ENCODE results near the gene TUB.

The TUB gene

DNA sequence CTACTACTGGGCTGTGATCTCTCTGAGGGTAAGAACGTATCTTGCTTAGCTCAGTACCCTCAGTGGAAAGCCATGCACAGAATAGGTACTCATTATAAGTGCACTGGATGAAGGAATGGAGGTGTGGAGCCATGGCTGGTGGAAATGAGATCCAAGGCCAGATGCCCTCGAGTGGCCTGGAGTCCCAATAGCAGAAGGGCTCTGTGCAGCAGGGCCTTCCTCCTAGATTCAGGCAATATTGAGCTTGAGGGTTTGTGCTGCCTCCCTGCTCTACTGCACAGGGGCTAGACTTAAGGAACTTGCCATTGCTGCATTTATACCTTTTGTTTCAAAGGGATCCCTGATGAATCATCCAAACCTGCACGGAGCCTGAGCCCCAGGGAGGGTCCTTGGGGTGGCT lies 33.6 kb upstream of the TUB start:
- DNase-seq (ENCODE audit: low read depth) = no peak

DNA sequence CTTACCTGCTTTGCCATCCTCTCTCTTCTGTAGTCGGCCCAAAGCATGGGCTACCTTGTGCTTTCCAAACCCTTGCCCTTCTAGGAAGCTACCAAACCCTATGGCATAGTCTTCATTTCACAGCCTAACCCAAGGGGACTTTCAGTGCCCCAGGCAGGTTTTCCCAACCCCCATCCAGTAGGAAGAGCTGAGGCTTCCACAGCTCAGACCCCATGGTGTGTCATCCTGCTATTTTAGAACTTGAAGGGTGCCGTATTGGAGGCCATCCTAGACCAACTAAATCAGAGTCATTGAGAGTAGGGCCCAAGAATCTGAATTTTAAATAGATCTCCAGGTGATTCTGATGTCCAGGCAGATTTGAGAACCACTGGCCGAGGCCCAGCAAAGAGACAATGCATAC lies 31.9 kb upstream of the TUB start:
- no peak for DNase-seq (ENCODE audit: low read depth)

DNA sequence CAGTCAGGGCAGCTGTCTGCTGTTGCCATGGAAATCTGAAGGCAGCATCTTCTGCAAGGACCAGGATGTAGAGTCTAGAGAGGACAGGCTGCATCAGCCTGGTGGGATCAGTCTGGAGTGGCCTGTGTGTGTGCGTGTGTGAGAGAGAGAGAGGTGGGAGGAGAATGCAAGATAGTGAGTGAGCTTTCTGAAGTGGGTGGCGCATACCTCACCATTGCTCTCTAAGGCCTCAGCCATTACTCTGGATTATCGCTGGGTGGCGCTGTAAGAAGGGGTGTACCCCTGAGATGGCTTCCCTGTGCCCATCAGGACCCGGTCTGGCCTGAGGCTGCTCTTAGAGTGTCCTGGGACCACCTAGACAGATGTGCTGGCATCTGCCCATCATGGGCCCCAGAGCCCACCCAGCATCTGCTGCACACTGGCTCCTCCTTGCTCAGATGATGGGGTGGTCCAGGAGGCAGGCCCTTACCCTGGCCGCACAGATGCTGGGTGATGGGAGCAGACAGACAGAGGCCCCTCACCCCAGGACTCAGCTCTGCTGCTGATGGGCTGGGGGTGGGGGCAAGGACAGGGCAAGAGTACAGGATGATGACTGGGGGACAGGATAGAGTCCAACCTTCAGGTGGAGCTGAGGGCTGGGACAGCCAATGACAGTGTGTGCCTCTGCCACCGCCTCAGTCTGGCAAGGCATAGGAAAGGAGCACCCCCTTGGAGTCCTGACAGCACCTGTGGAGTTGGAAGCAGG lies 25.7 kb upstream of the TUB start:
- DNase-seq (ENCODE audit: low read depth) = no peak

DNA sequence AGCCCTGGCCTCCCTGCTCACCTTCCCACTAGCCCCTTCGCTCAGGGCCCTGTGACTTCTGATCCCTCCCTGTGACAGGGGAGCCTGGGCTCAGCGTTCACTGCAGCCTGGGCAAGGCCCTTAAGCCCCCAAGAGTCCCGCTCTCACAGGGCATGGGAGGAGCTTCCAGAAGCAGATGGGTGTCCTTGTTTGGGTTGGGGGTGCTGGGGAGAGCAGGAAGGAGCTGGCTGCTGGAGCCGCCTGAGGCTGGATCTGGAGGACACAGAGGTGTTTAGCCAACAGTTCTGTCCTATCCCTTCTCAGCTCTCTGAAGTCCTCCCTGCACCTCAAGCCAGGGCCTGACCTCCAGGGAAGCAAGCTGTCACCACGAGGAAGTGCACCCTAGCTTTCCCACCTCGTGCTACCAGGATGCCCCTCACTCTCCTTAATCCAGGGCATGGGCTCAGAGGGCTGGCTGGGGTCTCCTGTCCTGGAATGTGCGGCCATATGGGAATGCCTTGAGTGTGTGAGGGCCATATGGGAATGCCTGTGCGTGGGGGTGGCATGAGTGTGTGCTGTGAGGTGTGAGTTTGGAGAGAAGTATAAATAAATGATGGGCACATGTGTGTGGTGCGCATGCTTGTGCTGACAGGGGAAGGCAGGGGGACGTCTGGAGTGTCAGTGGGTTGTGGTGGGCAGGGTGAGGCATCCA lies 25.0 kb upstream of the TUB start:
- no peak for DNase-seq (ENCODE audit: low read depth)

DNA sequence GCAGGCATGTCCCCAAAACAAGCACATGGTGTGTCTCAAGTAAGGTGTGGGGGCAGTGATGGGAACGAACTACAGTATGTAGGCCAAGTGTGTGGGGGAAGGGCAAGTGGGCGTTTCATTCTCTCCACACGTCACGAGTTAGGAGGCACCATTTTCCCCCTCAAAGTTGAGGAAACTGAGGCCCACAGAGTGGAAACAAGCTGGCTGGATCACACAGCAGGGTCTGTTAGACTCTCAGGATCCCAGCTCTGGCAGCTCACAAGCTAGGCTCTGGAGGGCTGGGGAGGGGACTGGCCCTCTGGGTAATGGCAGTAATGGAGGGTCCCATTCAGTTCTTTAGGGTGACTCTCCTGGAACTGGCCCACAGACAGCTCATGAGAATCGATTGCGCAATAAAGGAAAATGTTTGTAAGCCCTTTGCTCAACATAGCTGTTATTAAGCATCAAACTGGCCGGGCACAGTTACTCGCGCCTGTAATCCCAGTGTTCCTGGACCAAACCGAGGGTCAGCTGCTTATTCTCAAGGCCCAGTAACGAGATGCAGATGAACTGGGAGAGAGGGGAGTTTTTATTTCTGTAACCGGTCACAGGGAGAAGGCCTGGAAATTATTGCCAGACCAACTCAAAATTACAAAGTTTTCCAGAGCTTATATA lies 24.1 kb upstream of the TUB start:
- DNase-seq (ENCODE audit: low read depth) = peak; percentile 82

DNA sequence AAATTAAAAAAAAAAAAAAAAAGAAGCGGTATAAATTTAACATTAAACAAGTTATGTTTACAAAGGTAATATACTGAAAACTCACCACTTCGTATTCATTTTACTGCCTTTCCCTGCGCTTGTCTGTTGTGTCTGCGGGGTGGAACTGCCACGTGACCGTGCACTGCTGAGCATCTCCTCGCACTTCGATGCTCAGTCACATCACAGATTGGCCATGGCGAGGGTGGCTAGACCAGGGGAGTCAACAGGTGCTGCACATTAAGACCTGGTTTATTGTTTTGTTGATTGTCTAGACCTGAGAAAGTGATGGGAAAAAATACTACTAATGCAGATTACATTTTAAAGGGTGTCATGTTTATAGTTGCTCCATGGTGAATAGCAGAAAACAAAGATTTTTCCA lies 22.8 kb upstream of the TUB start:
- no peak for DNase-seq (ENCODE audit: low read depth)

DNA sequence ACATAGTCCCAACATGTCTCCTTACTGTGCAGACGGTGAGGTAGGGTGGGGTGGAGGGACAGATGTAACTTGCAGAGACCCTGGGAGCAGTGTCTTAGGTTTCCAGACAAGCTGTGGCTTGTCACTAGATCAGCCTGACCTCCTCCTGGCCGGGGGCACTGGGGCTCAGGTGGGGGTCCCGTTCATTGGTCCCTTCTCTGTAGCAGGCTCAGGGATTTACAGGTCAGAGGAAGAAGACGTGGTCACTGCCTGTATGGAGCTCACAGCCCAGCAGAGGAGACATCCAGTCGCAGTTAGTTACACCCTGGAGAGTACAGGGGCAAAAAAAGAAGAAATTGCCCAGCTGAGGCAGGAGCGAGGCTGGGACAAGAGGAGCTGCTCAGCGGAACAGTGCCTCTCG lies 22.0 kb upstream of the TUB start:
- no peak for DNase-seq (ENCODE audit: low read depth)

DNA sequence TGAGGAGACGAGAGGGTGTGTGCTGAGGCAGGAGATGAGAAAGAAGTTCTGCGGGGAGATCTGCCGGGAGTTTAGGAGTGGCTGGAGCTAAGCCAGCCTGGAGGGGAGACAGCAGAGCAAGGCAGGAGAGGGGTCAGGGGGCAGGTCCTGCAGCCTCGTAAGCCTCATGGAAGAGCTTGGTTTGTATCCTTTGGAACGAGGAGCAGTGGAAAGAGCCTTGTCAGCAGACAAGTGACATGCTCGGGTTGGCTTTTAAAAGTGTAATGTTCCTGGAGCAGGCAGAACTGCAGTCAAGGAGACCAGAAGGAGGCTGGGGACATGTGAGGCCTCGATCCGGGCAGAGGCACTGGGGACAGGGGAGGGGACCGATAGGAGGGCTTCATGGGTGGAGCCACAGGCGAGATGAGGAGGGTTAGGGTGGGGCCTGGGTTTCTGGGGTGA lies 21.4 kb upstream of the TUB start:
- DNase-seq (ENCODE audit: low read depth) = no peak

DNA sequence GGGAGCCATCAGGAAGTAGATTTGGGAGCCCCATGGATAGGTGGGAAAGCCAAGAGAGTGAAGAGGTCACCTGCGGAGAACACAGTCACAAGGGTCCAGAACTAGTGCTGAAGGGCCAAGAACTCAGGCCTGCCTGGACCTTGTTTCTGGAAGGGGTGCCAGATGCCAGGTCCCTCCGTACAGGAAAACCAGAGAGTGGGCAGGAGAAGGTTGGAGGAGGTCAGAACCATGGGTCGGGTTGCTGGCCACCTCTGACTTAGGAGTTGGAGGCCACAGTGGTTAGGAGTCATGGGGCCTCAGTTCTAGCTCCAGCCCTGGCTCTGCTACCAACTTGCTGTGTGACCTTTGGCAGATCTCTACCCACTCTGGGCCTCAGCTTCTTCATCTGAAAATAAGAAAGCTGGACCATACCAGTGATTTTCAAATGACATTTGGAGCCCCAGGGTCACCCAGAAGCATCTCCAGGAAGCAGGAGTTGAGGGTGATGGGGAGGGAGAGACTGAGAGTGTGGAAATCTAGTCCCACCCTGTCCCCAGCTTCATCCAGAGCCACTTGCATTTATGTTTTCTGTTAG lies 20.8 kb upstream of the TUB start:
- DNase-seq (ENCODE audit: low read depth) = no peak

DNA sequence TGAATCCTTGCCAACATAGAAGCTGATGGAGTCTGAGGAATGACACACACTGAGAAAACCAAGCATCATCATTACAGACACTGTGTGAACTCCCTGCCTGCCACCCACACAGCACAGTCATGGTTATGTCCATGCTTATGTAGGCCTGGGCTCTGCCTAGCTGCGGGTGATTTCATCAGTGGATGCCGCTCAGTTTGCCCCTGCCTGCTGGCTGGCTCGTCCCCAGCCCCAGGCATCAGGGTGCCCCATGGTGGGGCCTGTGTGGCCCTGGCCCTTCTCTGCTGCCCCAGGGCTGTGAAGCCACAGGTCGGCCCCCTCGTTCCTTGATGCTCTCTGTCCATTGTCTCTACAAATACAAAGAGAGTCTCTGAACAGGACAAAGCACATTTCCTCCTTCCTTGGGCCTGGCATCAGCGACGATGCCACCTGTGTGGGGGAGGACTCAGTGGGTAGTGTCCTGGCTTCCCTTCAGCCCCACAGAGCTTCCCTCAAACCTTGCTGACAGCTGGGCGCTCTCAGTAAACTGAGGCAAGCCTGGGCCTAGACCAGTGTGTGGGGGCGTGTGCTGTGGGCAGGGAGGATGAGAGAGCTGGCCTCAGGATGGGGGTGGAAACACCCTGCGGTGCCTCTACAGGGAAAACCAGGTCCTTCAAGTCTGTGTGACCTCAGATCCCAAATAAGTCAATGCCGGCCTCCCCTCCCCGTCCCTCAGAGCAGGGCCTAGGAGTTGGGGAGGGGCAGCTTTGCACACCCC lies 20.0 kb upstream of the TUB start:
- peak; percentile 42 for DNase-seq (ENCODE audit: low read depth)

DNA sequence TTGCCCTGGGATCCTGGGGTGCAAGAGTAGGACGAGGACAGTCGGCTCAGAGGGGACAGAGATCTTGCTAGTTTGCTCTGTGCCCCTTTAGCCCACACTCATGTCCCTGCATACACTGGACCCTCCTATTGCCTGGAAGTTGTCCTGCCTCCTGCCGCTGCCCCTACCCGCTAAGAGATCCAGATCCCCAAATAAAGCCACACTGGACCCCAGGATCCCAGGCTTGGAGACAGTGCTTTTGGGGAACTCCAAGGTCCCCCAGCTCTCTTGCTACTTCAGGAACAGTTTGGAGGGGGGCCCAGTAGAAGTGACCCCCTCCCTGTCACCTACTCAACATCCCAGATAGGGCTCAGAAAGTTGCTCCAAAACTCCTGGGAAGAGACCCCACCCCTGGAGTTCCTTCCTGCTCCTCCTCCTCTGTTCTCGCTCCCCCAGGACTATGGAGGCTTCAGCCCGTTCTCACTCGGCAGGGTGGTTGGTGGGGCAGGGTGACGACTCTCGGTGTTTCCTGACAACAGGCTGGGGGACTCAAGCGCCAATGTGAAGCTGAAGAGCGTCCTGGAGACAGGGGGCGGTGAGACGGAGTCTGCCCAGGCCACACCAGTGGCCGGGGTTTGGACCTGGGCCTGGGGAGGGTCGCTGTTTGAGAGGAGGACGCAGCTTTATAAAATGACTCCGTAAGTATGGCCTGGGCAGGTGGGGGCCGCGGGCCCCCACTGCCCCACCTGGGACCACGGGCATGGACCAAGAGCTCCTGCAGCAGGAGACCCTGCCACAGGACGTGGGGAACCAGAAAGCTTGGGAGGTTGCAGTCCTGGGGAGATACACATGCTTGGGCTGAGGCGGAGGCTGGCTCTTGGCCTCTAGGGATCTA lies 19.2 kb upstream of the TUB start:
- DNase-seq (ENCODE audit: low read depth) = no peak

DNA sequence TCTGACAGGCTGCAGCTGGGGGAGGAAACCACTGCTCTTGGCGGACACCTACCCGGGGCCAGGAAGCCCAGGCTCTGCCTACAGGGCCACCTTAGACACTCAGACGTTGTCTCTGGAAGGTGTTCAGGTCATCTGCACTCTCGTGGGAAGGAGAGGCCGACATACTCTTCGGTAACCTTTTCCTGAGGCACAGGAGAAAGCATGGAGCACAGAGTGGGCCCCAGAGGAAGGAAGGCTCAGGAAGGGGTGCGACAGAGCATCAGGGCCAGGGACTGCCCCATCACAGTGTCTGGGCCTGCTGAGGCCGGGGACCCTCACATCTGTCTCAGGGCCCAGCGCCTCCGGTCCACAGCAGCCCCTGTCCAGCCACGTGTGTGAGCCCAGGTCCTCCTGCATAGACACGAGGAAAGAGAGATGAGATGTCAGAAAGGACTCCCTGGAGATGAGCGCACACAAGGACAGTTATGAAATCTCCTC lies 18.2 kb upstream of the TUB start:
- no peak for DNase-seq (ENCODE audit: low read depth)

DNA sequence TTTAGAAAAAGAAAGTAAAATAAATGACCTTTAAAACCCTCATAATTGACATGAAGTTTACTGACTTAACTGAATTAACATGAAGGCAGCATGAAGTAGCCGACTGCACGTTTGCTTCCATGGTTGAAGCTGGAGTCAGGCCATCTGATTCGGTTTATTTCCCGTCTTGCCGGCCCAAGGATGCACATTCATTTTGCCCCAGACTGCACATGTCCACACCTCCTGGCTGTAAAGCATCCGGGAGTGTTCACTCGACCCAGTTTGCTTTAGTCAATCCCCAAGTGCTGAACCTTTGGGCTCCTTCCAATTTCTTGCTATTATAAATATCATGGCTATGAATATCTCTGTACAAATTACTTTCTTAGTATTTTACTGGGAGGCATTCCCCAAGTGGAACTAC lies 17.7 kb upstream of the TUB start:
- peak; percentile 72 for DNase-seq (ENCODE audit: low read depth)

DNA sequence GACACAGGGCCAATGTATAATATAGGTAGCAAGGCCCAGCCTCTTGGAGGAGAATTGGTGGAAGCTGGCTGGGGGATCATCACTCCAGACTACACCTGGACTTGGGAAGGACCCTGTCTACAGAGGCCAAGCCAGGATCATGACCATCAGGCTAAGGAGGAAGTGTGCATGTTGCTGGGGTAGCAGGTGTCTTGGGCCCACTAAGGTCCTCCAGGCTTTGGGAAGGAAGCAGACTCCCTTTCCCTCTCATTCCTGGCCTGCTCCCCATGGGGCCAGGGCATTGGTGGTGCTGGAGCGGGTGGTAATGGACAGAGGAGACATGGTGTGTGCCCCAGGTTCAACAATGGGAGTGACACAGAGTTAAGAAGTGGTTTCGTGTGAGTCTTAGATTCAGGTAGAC lies 16.0 kb upstream of the TUB start:
- no peak for DNase-seq (ENCODE audit: low read depth)

DNA sequence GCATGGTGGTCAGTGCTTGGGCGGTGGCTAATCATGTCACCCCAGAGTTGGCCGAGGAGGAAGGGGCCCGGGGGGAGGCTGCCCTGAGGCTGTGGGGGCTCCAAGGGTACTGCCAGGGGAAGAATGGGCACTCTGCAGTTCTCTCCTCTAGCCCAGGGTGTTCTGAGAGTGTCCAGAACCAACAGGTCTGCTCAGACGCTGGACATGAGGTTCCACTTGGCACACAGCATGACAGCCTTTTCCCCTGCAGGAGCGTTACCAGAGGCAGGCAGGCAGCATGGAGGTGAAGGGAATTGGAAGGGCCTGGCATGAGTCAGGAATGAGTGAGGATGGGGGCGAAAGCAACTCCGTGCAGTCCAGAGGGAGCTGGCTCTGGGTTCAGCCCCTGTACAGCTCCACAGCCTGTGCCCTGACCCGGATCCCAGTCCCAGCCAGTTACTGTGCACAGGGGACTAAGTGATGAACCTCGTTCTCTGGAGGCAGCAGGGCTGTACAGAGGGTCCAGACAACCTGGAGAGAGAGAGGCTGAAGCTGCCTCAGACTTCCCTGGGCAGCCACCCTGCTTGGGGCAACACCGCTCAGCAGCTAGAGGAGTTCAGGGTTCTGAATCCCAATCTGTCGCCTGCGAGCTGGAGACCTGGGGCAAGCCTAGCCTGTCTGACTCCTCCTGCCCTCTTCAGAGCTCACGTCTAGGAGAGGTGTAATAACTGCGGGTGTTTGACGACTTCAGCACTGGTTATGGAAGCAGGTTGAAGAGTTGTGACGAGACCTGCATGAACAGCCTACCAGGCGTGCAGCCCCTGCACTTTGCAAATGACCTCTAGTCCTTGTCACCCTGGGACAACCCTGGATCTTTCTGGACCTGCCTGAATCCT lies 14.7 kb upstream of the TUB start:
- DNase-seq (ENCODE audit: low read depth) = no peak

DNA sequence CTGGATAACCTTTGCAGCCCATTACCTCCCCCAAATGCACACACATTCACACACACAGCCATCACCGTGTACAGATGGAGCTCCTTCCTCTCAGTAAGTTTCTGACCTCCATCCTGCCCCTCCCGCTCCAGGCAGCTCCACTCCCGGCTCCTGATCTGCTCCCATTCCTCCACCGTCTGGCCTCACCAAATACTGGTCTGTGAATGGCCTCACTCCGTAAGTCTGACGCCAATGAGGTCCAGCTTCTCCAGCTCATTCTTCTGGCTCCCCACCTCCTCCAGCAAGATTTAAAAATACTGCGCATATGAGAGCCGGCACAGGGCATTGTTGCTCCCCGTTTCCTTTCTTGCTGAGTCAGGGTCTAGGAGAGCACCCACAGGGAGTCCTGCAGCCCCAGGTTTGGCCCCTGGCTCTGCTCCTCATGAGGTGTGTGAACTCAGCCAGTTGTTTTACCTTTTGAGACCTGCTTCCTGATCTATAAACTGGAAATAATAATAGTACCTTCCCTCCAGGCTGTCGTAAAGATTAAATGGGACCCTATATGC lies 14.0 kb upstream of the TUB start:
- no peak for DNase-seq (ENCODE audit: low read depth)

DNA sequence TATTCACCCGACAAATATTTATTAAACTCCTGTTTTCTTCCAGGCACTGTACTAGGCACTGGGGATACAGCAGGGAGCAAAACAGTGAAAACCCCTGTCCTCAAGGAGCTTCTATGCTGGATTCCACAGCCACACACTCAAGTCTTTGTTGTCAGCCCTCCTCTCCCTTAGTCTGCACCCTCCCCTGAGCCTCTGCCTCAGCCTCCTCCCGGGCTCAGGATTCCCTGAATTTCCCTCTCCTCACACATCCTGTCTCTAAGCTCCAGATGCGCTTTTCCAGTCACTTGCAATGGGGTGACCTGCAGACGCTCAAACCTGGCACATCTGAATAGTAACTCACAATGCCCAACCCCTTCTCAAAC lies 13.5 kb upstream of the TUB start:
- no peak for DNase-seq (ENCODE audit: low read depth)

DNA sequence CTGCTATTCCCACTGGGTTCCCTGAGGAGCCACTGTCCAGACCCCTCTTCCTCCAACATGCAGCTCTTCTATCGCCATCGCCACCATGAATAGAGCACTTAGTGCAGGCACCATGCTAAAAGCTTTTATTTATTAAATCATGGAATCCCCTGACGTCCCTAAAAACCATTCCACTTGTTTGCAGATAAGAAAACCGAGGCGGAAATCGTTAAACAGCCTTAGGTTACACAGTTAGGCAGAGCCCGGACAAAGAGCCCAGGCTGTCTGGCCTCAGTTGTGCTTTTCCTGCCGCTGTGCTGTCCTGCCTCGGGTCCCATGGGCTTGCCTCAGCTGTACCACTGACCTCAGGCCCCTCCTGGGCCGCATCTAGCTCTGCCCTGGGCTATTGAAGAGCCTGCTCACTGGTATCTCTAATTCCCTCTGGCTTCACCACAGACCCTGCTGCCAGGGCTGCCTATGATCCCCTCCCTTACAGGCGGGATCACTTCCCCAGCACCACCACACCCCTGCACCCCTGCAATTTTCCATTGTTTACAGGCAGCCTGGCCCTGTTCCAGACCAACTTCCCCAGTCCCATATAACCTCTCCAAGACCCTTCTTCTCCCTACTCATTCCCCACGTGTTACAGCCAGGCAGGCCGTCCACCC lies 13.0 kb upstream of the TUB start:
- no peak for DNase-seq (ENCODE audit: low read depth)

DNA sequence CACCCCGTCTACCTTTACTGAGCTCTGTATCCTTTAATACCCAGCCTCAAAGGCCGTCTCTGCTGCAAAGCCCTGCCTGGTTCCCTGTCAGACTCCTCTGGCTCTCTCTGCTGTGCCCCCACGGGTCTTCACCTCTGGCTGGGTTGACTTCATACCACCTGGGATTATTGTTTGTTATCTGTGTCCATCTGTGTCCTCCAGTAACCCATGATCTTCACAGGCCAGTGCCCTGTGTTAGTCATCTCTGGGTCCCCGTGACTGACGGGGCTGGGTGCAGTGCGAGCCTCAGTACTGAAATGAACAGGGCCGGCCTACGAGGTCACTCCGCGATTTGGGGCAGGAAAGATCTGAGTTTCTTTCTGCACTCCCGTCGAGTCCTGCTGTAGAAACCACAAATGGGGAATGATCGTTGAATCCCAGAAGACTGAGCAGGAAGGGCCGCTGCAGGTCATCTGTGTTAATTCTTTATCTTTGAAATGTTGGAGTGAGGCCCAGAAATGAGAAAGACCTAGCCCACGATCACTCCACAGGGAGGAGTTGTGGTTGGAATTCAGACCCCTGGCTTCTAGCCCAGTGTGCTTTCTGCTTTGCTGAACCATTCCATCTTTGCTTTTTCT lies 12.3 kb upstream of the TUB start:
- peak; percentile 84 for DNase-seq (ENCODE audit: low read depth)
